SH-SY5Y (cell line): ENCODE data around the gene BACE2.

Experiments used
- GATA2 ChIP-seq: IDR thresholded peaks from 2 replicates; pipeline ENCODE4 v1.6.1; 2011; ENCODE audit warnings: mild to moderate bottlenecking, low read depth, low read length
- GATA3 ChIP-seq: IDR thresholded peaks from 2 replicates; pipeline ENCODE4 v1.6.1; 2011; ENCODE audit warnings: low read depth, mild to moderate bottlenecking, low read length, moderate library complexity

DNA sequence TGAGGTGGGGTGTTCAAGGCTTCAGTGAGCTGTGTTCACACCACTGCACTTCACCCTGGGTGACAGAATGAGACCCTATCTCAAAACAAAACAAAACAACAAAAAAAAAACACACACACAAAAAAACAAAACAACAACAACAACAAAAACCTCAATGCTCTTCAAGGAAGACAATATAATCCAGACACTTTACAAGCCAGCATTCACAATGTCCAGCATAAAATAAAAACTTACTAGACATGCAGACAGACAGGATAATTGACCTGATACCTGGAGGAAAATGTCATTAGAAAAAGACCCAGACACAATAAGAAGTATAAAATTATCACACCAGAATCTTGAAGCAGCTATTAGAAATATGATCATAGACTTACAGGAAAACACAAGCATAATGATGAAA lies 39.0 kb upstream of the BACE2 start:
- TF ChIP-seq GATA2 (no peak), GATA3 (no peak)
